Retinal pigment epithelial cell (primary cell): ENCODE data around the gene CBX8.

Experiments used
- DNase-seq: peaks from one replicate; pipeline ENCODE4 v3.0.0-alpha.2; 2010; ENCODE audit warnings: low read depth
- H3K4me3 ChIP-seq: 2 replicates; pipeline ENCODE4 v1.5.1; 2011; ENCODE audit warnings: mild to moderate bottlenecking, low read length, control low read depth, moderate library complexity
- TF ChIP-seq, protein P1 (sequence below): conservative IDR thresholded peaks from 2 replicates; pipeline ENCODE4 v1.5.1; 2011; ENCODE audit warnings: low read depth, low read length, control low read depth, inconsistent platforms

Gene CBX8

DNA sequence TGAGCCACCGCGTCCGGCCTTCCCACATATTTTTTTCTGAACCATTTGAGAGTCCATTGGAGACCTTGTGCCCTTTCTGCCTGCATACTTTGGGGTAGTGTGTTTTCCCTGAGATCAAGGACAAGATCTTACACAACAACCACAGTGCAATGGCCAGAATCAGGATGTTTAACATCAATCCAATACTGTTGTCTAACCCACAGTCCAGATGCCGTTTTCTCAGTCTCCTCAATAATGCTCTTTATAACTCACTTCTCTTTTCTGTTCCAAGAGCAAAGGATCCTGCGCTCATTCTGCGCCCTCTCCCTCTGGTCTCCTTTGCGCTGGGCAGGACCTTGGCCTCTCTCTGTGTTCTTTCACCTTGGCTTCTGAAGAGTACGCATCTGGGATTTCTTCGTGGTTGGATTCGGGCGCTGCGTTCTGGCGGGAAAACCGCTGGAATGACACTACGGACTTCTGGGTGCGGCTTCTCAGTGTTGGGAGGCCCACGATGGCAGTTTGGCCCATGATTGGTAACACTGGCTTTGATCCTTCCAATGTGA, 25.8 kb upstream of the CBX8 start:
- no peak for DNase-seq
- no peak overlapping the region for H3K4me3 ChIP-seq
- TF ChIP-seq, protein P1, sequence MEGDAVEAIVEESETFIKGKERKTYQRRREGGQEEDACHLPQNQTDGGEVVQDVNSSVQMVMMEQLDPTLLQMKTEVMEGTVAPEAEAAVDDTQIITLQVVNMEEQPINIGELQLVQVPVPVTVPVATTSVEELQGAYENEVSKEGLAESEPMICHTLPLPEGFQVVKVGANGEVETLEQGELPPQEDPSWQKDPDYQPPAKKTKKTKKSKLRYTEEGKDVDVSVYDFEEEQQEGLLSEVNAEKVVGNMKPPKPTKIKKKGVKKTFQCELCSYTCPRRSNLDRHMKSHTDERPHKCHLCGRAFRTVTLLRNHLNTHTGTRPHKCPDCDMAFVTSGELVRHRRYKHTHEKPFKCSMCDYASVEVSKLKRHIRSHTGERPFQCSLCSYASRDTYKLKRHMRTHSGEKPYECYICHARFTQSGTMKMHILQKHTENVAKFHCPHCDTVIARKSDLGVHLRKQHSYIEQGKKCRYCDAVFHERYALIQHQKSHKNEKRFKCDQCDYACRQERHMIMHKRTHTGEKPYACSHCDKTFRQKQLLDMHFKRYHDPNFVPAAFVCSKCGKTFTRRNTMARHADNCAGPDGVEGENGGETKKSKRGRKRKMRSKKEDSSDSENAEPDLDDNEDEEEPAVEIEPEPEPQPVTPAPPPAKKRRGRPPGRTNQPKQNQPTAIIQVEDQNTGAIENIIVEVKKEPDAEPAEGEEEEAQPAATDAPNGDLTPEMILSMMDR: no peak

DNA sequence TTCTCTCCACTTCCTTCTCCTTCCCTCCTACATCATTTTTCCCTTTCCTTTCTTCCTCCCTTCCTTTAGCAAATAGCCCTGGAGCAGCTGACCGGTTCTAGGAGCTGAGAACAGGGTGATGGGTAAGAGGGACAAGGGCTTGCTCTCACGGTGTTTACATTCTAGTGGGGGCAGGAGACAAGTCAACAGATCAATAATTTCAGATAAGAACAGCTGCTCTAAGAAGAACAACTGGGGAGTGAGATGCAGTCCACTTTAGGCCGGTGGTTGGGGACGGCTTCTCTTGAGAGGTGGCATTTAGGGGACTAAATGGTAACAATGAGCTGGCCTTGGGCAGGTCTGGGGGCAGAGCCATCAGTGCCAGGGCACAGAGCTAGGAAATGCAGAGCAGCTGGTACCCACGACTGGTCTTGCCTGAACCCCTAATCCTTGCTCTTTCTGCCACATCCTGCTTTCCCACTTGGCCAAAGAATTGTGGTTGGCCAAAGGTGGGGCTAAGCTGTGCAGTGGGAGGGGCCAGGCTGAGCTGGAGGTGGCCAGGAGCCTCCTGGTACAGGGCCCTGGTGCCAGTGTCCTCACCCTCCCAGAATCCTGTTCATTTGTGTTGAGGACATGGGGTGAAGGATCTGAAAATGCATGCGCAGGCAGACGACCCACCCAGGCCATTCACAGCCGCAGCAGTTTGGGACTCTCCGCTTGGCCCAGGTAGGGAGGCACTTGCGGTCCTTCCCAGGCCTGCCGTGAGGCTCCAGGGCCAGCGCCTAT, 24.6 kb upstream of the CBX8 start:
- H3K4me3 ChIP-seq: no peak overlapping the region
- TF ChIP-seq, protein P1: no peak
- no peak for DNase-seq

DNA sequence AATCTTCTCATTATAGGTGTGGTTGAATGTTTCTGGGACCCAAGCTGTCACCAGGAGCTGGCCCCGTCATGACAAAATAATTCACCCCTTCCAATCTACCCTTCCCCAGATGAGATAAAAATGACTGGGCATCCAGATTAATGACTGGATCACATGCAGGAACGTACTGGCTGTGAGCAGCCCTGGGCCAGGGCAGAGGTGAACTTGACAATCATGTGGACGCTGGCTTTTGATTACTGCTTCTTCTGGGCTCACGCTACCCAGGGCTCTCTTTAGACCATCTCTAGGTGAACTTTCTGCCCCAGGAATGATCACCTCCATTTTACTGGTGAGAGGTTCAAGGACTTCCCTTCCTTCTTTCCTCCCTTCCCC, 24.1 kb upstream of the CBX8 start:
- TF ChIP-seq, protein P1: no peak
- no peak overlapping the region for H3K4me3 ChIP-seq
- no peak for DNase-seq

DNA sequence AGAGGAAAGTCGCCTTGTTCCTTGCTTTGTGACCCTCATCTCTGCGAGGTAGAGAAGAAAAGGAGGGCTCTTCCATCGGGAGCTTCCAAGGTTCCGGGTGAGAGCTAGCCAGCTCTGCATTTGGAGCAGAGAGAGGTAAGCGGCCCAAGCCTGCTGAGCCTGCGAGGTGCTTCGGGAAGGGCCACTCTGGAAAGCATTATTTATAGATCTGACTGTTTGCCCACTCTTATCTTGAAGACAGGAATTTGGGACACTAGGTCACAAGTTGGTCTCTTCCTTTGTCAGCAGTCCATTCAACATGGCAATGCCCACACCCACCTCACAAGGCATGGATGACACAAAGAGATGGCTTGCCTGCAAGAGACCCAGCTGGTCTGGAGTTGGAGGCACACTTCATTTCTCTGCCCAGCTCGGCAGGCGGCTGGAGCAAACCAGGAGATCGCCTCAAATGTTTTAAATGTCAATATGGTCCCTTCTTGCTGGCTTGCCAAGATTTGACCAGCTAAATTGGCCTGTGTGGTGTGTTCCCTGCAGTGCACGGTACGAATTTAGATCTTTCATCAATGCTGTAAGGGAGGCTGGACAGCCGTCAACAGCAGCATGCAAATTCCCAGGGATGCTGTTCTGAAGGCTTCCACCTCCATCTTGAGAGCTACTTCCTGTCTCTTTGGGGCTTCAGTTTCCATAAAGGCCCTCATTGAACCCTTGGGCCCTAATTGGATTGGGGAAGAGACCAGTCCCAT, 22.8 kb upstream of the CBX8 start:
- no peak overlapping the region for H3K4me3 ChIP-seq
- TF ChIP-seq, protein P1: no peak
- no peak for DNase-seq

DNA sequence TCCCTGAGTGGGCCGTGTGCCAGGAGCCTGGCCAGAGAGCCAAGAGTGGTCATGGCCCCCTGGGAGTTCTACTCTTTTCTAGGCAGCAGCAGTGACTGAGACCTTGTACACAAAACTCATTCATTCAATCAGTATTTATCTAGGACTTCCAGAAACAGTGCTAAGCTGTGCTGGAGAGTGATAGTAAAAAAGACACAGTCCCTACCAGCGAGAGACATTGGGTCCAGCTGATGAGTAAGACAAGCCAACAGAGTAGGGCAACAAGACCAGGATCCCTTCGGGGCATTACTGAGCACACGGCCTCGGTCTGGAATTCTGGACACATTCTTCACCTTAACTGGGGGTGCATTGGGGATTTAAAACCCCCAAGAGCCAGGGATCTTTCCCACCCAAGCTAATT, 22.2 kb upstream of the CBX8 start:
- H3K4me3 ChIP-seq: no peak overlapping the region
- DNase-seq: no peak
- TF ChIP-seq, protein P1: no peak

DNA sequence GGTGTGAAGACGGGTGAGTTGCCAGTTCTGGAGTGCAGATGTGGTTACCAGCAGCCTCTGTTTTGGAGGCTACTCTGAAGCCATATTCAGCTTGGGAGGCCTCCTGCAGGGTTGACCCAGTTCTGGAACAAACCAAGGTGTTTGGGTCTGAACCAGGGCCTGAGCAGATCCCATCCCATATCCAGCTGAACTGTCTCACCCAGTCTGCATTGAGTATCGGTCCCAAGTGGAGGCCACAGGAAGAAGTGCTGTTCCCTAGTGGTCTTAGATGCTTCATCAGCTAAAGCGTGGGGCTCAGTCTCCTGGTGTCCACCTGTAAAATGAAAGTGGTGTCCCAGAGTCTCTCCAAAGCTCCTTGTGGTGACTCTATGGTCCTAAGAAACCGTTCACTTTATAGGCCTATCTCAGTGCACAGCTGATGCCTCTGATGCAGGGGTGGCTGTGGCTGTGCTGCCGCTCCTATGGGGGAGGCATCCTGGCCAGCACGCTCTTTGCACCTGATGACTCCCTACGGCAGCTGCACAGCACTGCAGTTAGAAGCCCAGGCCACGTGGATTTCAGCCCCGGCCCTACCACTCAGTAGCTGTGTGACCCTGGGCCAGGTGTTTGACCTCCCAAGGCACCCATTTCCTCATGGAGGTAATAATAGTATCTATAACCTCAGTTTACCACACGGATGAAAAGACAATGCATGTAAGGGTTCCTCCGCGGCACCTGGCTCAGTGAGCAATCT, 21.3 kb upstream of the CBX8 start:
- no peak for DNase-seq
- TF ChIP-seq, protein P1: no peak
- no peak overlapping the region for H3K4me3 ChIP-seq
